Endothelial cell of umbilical vein (primary cell): ENCODE results near the gene LSM14B.

Experiments
- CTCF ChIP-seq, 2 donors: IDR thresholded peaks; 1 replicate in 1 of 2; 2 replicates in 1 of 2; pipeline ENCODE4 v1.5.1; 2011; ENCODE audit warnings: low read length in 2 of 2, mild to moderate bottlenecking in 2 of 2, moderate library complexity in 2 of 2, control low read depth in 1 of 2, inconsistent platforms in 1 of 2, low read depth in 1 of 2; ENCODE audit not compliant: insufficient read depth in 1 of 2; ENCODE audit errors: extremely low read depth in 1 of 2
- MAX ChIP-seq: IDR thresholded peaks from 2 replicates; pipeline ENCODE4 v1.6.1; 2011; ENCODE audit not compliant: insufficient read depth, insufficient read length
- POLR2A ChIP-seq: IDR thresholded peaks from 2 replicates; pipeline ENCODE4 v1.6.1; 2012; ENCODE audit warnings: low read depth, mild to moderate bottlenecking, control low read depth, low read length

DNA sequence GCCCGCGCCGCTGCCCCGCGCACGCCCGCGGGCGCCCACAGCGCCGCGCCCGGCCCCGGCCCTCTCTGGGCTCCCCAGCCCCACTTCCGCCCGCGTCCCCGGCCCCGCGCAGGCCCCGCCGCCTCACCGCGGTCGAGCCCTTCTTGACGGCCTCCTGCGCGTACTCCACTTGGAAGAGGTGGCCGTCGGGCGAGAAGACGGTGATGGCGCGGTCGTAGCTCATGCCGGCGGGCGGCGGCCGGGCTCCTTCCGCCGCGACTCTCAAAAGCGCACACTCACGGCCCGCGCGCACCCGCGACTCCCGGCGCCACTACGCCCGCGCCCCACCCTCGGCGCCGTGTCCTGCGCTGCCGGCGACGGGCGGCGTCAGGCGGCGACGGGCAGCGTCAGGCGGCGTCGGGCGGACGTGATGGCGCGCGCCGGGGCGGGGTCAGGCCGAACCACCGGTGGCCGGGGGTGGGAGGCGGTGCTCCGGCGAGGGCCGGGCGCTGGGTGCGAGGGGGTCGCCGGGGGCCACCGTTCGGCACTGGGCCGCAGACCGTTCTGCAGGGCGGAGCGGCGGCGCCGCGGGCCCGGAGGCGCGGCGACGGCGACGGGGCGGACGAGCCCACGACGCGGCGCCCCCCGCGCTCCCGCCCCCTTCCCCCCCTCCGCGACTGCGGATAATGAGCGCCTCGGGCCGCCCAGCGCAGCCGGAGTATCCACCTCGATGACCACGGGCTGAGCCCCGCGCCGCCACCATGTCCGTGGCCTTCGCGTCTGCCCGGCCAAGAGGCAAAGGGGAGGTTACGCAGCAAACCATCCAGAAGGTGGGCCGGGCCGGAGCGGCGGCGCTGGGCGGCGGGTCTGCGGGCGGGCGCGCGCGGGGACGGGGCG is 21.0 kb downstream of the LSM14B start, which contains the start of the genes PSMA7 and SS18L1:
- no peak for TF ChIP-seq MAX
- TF ChIP-seq CTCF (IDR thresholded peaks at IDR 0.05; ENCODE audit: extremely low read depth in 1 of 2, insufficient read depth in 1 of 2, low read depth in 1 of 2, low read length in 2 of 2): no peak
- peak; percentile 70 for TF ChIP-seq POLR2A
